Karpas-422 (cell line): ENCODE results near the gene ART5. TPM values are rescaled to one million over a fixed set of nuclear protein-coding genes. Genes with fewer than 3 reads are reported as not detected.

Source experiments
- DNase-seq: peaks from one replicate; pipeline ENCODE4 v3.0.0-alpha.2; 2015
- H2AFZ ChIP-seq: fragments of 200-600 bp; sonication (generic); 2 replicates; pipeline ENCODE4 v1.6.1; 2014; ENCODE audit warnings: antibody characterized with exemption, low read length, mixed read lengths
- H3K27ac ChIP-seq: fragments of 200-600 bp; sonication (generic); 2 replicates; pipeline ENCODE4 v1.5.1; 2014; ENCODE audit warnings: mild to moderate bottlenecking, low read length, moderate library complexity
- H3K27me3 ChIP-seq: fragments of 200-600 bp; sonication (generic); 2 replicates; pipeline ENCODE4 v1.6.1; 2014; ENCODE audit warnings: low read length, mixed read lengths
- H3K36me3 ChIP-seq: fragments of 200-600 bp; sonication (generic); 2 replicates; pipeline ENCODE4 v1.6.1; 2014; ENCODE audit warnings: low read length, mixed read lengths; ENCODE audit not compliant: insufficient read depth
- H3K4me1 ChIP-seq: fragments of 200-600 bp; sonication (generic); 2 replicates; pipeline ENCODE4 v1.6.1; 2014; ENCODE audit warnings: mild to moderate bottlenecking, low read length, mixed read lengths
- H3K4me2 ChIP-seq: fragments of 200-600 bp; sonication (generic); 2 replicates; pipeline ENCODE4 v1.6.1; 2014; ENCODE audit warnings: low read length, low read depth, mild to moderate bottlenecking; ENCODE audit not compliant: poor library complexity, severe bottlenecking
- H3K4me3 ChIP-seq: fragments of 200-600 bp; sonication (generic); 2 replicates; pipeline ENCODE4 v1.5.1; 2014; ENCODE audit warnings: mild to moderate bottlenecking, antibody characterized with exemption, low read length, mixed read lengths
- H3K79me2 ChIP-seq: fragments of 200-600 bp; sonication (generic); 2 replicates; pipeline ENCODE4 v1.6.1; 2014; ENCODE audit warnings: mild to moderate bottlenecking, low read length, mixed read lengths
- H3K9ac ChIP-seq: fragments of 200-600 bp; sonication (generic); 2 replicates; pipeline ENCODE4 v1.6.0; 2014; ENCODE audit warnings: low read length
- H3K9me2 ChIP-seq: fragments of 200-600 bp; sonication (generic), shearing (Covaris generic); replicated peaks from 2 replicates; pipeline ENCODE4 v1.6.0; 2014; ENCODE audit warnings: mild to moderate bottlenecking, low read length, moderate library complexity; ENCODE audit not compliant: insufficient read depth
- H3K9me3 ChIP-seq: fragments of 300-700, 200-600 bp; sonication (generic); 2 replicates; pipeline ENCODE4 v1.6.1; 2014; ENCODE audit warnings: low read length, mixed read lengths
- H4K20me1 ChIP-seq: fragments of 200-600 bp; sonication (generic); 2 replicates; pipeline ENCODE4 v1.6.1; 2014; ENCODE audit warnings: mild to moderate bottlenecking, antibody characterized with exemption, low read length, low read depth; ENCODE audit not compliant: insufficient read depth
- total RNA-seq: library from RNA; depleted of rRNA; stranded (reverse); fragments of >200 nt; shearing (Covaris generic); gene quantifications from 2 replicates; pipeline ENCODE4 v1.2.3, GENCODE V29; 2014; ENCODE audit warnings: low replicate concordance

The ART5 gene
- total RNA-seq, 1 experiment from 2014 or later, result not detected

DNA sequence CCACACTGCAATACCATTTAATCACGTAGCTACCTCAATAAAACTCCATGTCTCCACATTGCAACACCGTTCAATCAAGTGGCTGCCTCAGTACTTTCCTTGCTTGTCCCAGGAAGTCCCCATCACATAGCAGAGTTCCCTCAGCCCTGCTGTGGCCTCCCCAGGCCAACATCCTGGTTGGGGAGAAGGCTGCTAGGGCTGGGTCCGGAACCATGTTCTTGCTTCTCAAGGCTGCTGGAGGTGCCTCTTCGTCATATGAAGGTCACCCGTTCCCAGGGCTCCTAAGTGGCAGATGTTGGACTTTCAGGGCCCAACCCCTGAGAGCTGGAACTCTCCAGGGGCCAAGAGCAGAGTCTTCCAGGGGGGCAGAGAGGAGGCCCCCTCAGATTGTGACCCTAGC is 3.3 kb downstream of the ART5 start:
- H3K4me3 ChIP-seq, result no peak overlapping the region
- no peak overlapping the region for H3K27ac ChIP-seq
- H4K20me1 ChIP-seq, result no peaks in the 10 kb centered on the region
- no peaks in the 10 kb centered on the region for H3K36me3 ChIP-seq
- peak; percentile 19 for DNase-seq
- no peaks in the 10 kb centered on the region for H3K27me3 ChIP-seq
- no peak overlapping the region for H3K9ac ChIP-seq
- no peak overlapping the region for H2AFZ ChIP-seq
- H3K9me3 ChIP-seq, result no peaks in the 10 kb centered on the region
- no peak overlapping the region for H3K4me2 ChIP-seq
- no peaks in the 10 kb centered on the region for H3K4me1 ChIP-seq
- H3K79me2 ChIP-seq, result no peaks in the 10 kb centered on the region
- no peaks in the 10 kb centered on the region for H3K9me2 ChIP-seq

DNA sequence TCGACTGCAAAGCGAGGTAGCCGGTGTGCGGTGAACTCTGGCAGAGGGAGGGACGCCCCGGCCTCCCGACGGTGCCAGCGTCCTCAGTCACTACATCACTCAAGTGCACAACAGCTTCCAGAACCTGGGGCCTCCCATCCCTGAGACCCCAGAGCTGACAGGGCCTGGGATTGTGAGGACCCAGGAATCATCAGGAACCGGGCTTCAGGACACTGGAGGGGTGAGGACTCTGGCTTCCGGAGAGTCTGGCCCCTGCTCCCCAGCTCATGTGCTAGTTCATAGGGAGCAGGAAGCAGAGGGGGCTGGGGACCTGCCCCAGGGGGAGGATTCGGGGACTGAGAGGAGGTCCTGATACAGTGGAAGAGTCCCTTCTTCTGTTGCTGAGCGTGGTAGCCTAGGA is 4.6 kb downstream of the ART5 start:
- DNase-seq, result no peak
- H4K20me1 ChIP-seq, result no peaks in the 10 kb centered on the region
- H3K27me3 ChIP-seq, result no peaks in the 10 kb centered on the region
- H3K9me2 ChIP-seq, result no peaks in the 10 kb centered on the region
- no peak overlapping the region for H3K4me2 ChIP-seq
- H3K36me3 ChIP-seq, result no peaks in the 10 kb centered on the region
- no peak overlapping the region for H2AFZ ChIP-seq
- no peak overlapping the region for H3K27ac ChIP-seq
- no peak overlapping the region for H3K9ac ChIP-seq
- H3K79me2 ChIP-seq, result no peaks in the 10 kb centered on the region
- no peak overlapping the region for H3K4me3 ChIP-seq
- no peaks in the 10 kb centered on the region for H3K4me1 ChIP-seq
- H3K9me3 ChIP-seq, result no peaks in the 10 kb centered on the region

DNA sequence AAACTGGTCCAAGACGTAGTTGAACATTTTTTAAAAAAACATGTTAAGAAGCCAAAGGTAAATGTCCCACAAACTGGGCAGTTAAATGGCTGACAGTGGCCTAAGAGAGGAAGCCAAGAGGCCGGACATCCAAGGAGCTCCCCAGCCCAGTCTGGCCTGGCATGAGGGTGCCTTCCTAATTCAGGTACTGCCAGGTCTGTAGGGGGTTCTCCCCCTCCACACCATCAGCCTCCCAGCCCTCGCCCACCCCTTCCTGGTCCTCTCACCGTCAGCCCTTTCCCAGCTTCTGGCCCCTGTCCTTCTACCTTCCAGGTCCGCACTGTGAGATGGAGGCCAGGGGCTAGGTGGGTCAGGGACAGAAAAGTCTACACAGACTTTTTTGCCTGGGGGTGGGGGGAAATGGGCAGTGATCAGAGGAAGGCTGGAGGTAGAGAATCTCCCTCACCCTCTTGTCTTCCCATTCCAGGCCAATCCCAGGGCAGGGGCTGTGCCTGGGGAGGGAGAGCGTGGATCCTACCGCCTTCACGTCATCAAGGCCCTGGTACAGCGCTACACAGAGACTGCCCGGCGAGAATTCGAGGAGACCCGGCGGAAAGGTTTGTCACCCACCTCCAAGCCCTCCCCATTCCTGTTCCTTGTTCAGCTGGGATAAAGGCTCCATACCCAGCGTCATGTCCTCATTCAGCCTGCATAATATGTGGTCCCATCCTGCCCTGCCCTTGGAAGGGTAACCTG is 6.0 kb downstream of the ART5 start:
- no peaks in the 10 kb centered on the region for H3K36me3 ChIP-seq
- peak; percentile 25 for DNase-seq
- H3K4me2 ChIP-seq, result no peak overlapping the region
- no peak overlapping the region for H2AFZ ChIP-seq
- H3K27ac ChIP-seq, result no peak overlapping the region
- no peaks in the 10 kb centered on the region for H3K27me3 ChIP-seq
- H3K4me1 ChIP-seq, result no peaks in the 10 kb centered on the region
- H3K79me2 ChIP-seq, result no peaks in the 10 kb centered on the region
- H3K4me3 ChIP-seq, result no peak overlapping the region
- H3K9me3 ChIP-seq, result no peaks in the 10 kb centered on the region
- H3K9me2 ChIP-seq, result no peaks in the 10 kb centered on the region
- H4K20me1 ChIP-seq, result no peaks in the 10 kb centered on the region
- H3K9ac ChIP-seq, result no peak overlapping the region

DNA sequence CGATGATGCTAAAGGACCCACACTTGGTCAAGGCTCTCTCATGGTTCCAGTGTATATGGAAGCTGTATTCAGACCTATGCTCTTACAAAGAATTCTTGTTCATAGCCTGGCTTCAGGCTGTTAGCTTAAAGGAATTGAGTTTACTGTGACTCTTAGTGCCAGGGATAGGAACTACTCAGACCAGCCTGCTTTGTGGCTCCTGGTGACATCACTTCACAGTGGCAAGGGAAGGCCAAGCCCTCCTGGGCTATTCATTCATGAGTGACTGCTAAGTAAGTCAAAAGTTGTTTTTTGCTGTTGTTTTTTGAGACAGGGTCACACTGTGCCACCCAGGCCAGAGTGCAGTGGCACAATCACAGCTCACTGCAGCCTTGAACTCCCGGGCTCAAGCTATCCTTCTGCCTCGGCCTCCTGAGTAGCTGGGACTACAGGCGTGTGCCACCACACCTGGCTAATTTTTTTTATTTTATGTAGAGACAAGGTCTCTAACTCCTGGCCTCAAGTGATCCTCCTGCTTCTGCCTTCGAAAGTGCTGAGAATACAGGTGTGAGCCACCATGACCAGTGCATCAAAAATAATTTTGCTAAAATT is 9.6 kb downstream of the ART5 start:
- Histone ChIP-seq H3K27me3 (no peaks in the 10 kb centered on the region), H4K20me1 (no peaks in the 10 kb centered on the region), H3K4me3 (no peak overlapping the region), H3K9me2 (no peaks in the 10 kb centered on the region), H3K27ac (no peak overlapping the region), H3K9ac (no peak overlapping the region), H3K79me2 (no peaks in the 10 kb centered on the region), H3K4me1 (no peaks in the 10 kb centered on the region), H2AFZ (no peak overlapping the region), H3K4me2 (no peak overlapping the region), H3K36me3 (no peaks in the 10 kb centered on the region), H3K9me3 (no peaks in the 10 kb centered on the region)
- DNase-seq, result peak; percentile 29

DNA sequence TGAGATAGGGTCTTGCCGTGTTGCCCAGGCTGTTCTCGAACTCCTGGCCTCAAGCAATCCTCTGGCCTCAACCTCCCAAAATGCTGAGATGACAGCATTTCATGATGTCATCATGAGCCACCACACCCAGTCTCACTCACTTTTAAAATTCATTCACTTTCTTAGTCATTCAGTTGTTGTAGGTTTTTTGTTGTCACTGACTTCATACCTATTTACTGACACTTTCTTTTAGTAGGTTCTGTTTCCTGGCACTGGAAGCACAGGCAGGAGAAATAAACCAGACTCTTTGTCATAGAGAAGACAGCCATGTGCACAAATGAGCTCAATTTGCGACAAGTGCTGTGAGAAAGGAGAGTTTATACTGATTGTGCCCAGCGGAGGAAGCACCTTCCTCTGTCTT is 10.5 kb downstream of the ART5 start:
- H3K4me1 ChIP-seq, result no peaks in the 10 kb centered on the region
- no peak overlapping the region for H3K9ac ChIP-seq
- no peak overlapping the region for H2AFZ ChIP-seq
- no peak overlapping the region for H3K4me2 ChIP-seq
- H3K9me3 ChIP-seq, result no peaks in the 10 kb centered on the region
- no peak overlapping the region for H3K27ac ChIP-seq
- no peaks in the 10 kb centered on the region for H4K20me1 ChIP-seq
- H3K27me3 ChIP-seq, result no peaks in the 10 kb centered on the region
- no peak overlapping the region for H3K4me3 ChIP-seq
- peak; percentile 31 for DNase-seq
- no peaks in the 10 kb centered on the region for H3K79me2 ChIP-seq
- H3K9me2 ChIP-seq, result no peaks in the 10 kb centered on the region
- H3K36me3 ChIP-seq, result no peaks in the 10 kb centered on the region

DNA sequence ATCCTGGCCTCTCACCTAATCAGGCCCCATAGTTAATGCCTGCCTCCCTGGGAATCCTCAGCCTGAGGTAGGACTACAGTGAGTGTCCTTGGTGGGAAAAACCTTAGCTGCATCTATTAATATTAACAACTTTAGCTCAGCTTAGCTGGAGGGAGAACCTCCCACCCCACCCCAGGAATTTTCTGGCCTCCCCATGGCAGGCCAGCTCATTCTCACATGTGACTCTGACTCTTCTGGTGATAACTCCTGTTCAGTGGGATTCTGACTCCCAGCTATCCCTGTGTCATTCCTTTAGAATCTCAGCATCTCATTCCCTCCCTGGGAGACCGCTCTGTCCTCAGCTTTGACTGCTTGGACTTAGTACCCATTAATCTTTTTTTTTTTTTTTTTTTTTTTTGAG is 14.5 kb downstream of the ART5 start:
- Histone ChIP-seq H3K4me3 (no peak overlapping the region), H3K4me2 (no peak overlapping the region), H3K27me3 (no peaks in the 10 kb centered on the region), H3K36me3 (no peaks in the 10 kb centered on the region), H2AFZ (no peak overlapping the region), H3K27ac (no peak overlapping the region), H3K79me2 (no peaks in the 10 kb centered on the region), H3K9me2 (no peaks in the 10 kb centered on the region), H3K4me1 (no peaks in the 10 kb centered on the region), H3K9ac (no peak overlapping the region), H3K9me3 (no peaks in the 10 kb centered on the region), H4K20me1 (no peaks in the 10 kb centered on the region)
- DNase-seq, result no peak

DNA sequence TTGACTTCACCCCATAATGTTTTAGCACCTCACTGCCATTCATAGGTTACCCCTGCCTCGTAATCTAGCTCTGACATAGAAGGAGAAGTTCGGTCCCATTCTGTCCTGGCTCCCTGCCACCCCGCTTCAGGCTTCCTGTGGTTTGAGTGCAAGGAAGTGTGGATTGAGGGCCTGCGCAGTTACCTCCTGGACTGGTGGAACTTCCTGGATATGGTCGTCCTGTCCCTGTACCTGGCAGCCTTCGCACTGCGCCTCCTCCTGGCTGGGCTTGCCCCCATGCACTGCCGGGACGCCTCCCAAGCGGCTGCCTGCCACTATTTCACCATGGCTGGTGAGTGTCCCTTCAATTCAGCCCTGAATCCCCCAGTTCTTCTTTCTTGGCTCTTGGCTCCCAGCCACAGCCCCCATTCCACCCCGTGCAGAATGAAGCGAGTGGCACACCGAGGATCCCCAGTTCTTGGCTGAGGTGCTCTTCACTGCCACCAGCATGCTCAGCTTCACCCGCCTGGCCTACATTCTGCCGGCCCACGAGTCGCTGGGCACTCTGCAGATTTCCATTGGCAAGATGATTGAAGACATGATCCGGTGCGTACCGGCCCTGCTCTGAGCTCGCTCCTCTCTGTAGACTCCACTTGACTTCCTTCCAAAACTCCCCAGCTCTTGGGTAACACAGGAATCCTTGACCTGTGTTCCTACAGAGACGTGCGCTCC is 15.4 kb downstream of the ART5 start:
- no peaks in the 10 kb centered on the region for H3K4me1 ChIP-seq
- no peak overlapping the region for H3K4me2 ChIP-seq
- peak; percentile 34 for DNase-seq
- no peak overlapping the region for H3K4me3 ChIP-seq
- H3K9me3 ChIP-seq, result no peaks in the 10 kb centered on the region
- H3K9me2 ChIP-seq, result no peaks in the 10 kb centered on the region
- H2AFZ ChIP-seq, result no peak overlapping the region
- no peak overlapping the region for H3K27ac ChIP-seq
- no peaks in the 10 kb centered on the region for H3K79me2 ChIP-seq
- H4K20me1 ChIP-seq, result no peaks in the 10 kb centered on the region
- no peak overlapping the region for H3K9ac ChIP-seq
- H3K27me3 ChIP-seq, result no peaks in the 10 kb centered on the region
- H3K36me3 ChIP-seq, result no peaks in the 10 kb centered on the region

DNA sequence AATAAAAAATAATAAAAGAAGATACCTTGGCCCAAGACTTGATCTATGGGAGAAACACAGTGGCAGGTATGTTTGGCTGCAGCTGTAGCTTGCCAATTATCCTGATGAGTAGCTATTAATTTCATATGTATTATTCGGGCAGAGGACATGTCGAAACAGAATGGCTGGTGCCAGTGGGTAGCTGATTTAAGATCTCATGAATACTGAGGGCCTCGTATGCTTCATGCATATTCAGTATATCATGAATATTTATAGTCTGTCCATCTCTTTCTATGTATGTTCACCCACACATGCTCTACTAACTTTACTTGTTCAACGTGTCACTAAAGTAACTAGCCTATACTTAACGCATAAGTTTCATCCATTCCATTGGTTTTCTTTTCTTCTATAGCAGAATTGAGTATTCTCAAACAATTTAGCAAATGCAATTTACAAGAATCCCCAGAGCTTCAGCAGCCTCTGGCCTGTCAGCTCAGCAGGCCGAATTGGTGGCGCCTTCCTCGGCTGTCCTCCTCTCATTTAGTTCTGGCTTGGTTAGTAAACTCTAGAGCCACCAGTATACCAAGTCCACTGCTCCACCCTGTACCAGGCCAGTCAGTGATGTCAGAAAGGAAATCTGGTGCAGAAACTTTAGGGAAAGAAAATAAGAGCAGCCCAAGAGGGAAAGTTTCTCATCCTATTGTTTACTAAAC is 17.9 kb downstream of the ART5 start:
- Histone ChIP-seq H3K27ac (no peak overlapping the region), H3K4me3 (no peak overlapping the region), H2AFZ (no peak overlapping the region), H3K4me1 (no peaks in the 10 kb centered on the region), H3K27me3 (no peaks in the 10 kb centered on the region), H3K36me3 (no peaks in the 10 kb centered on the region), H3K4me2 (no peak overlapping the region), H4K20me1 (no peaks in the 10 kb centered on the region), H3K9ac (no peak overlapping the region), H3K79me2 (no peaks in the 10 kb centered on the region), H3K9me3 (no peaks in the 10 kb centered on the region), H3K9me2 (no peaks in the 10 kb centered on the region)
- peak; percentile 17 for DNase-seq
